K562 (cell line): ENCODE results near the gene TOR3A. TPM values are rescaled to one million over a fixed set of nuclear protein-coding genes. Genes with fewer than 3 reads are reported as not detected.

Experiments used
- ADNP ChIP-seq: fragments of 200-800 bp; sonication (Bioruptor generic); IDR thresholded peaks from 2 replicates; pipeline ENCODE4 v1.6.1; 2016; ENCODE audit warnings: missing genetic modification characterization, missing compliant biosample characterization
- CCAR2 ChIP-seq: fragments of 200-400 bp; formaldehyde crosslinking; IDR thresholded peaks from 2 replicates; pipeline ENCODE4 v1.6.1; 2017; ENCODE audit warnings: mild to moderate bottlenecking, low read depth, low read length
- ELF4 ChIP-seq: fragments of 450-650 bp; formaldehyde crosslinking; IDR thresholded peaks from 2 replicates; pipeline ENCODE4 v1.4.0; 2022; ENCODE audit warnings: missing genetic modification characterization
- HEY1 ChIP-seq: fragments of 250-450 bp; sonication (Bioruptor Pico); IDR thresholded peaks from 2 replicates; pipeline ENCODE4 v1.5.0; 2020; ENCODE audit warnings: mild to moderate bottlenecking, moderate library complexity, borderline replicate concordance
- HLTF ChIP-seq: fragments of 450-650 bp; IDR thresholded peaks from 2 replicates; pipeline ENCODE4 v1.6.1; 2016
- MEF2A ChIP-seq: IDR thresholded peaks from 2 replicates; pipeline ENCODE4 v1.6.1; 2011; ENCODE audit warnings: low read depth, mild to moderate bottlenecking, low read length, moderate library complexity; ENCODE audit not compliant: control insufficient read depth
- NFYB ChIP-seq: IDR thresholded peaks from 2 replicates; pipeline ENCODE4 v1.6.1; 2011; ENCODE audit warnings: mild to moderate bottlenecking, moderate library complexity; ENCODE audit not compliant: insufficient read length; ENCODE audit errors: extremely low read depth
- PCBP2 ChIP-seq: fragments of 200-400 bp; formaldehyde crosslinking; IDR thresholded peaks from 2 replicates; pipeline ENCODE4 v1.6.1; 2018; ENCODE audit warnings: low read length, low read depth, mild to moderate bottlenecking, moderate library complexity; ENCODE audit not compliant: poor library complexity, severe bottlenecking
- PHF20 ChIP-seq: fragments of 450-650 bp; IDR thresholded peaks from 2 replicates; pipeline ENCODE4 v1.6.1; 2018; ENCODE audit not compliant: partially characterized antibody
- RAD21 ChIP-seq, 2 experiments: fragments of 250-450 bp in 1 of 2; fragments of 450-650 bp in 1 of 2; sonication (Bioruptor Pico) in 1 of 2; formaldehyde crosslinking in 1 of 2; IDR thresholded peaks in 1 of 2; conservative IDR thresholded peaks in 1 of 2; 2 replicates each; pipeline versions ENCODE4 v1.4.0 to v1.8.0; 2020 to 2022; ENCODE audit warnings: mild to moderate bottlenecking in 2 of 2, moderate library complexity in 1 of 2
- RCOR1 ChIP-seq, 2 experiments: IDR thresholded peaks; 2 replicates each; pipeline ENCODE4 v1.6.1; 2012; ENCODE audit warnings: low read depth in 2 of 2, low read length in 2 of 2, borderline replicate concordance in 1 of 2, improper control_type of control experiment in 1 of 2
- SMC3 ChIP-seq: conservative IDR thresholded peaks from 2 replicates; pipeline ENCODE4 v1.6.1; 2011; ENCODE audit warnings: low read depth, low read length, improper control_type of control experiment; ENCODE audit not compliant: insufficient read depth
- ZHX1 ChIP-seq: fragments of 150-350 bp; conservative IDR thresholded peaks from 2 replicates; pipeline ENCODE4 v1.6.1; 2014; ENCODE audit warnings: low read length
- ZNF143 ChIP-seq: sonication (generic); formaldehyde crosslinking; IDR thresholded peaks from 2 replicates; pipeline ENCODE4 v1.9.0; 2022; ENCODE audit warnings: mild to moderate bottlenecking, missing genetic modification reagents
- ZNF263 ChIP-seq: sonication (generic); formaldehyde crosslinking; IDR thresholded peaks from 2 replicates; pipeline ENCODE4 v1.8.0; 2022; ENCODE audit warnings: mild to moderate bottlenecking, missing genetic modification reagents, borderline replicate concordance
- ZNF282 ChIP-seq: sonication (generic); formaldehyde crosslinking; IDR thresholded peaks from 2 replicates; pipeline ENCODE4 v1.8.1; 2023; ENCODE audit warnings: missing genetic modification reagents
- ZNF3 ChIP-seq: fragments of 250-450 bp; sonication (Bioruptor Pico); IDR thresholded peaks from 2 replicates; pipeline ENCODE4 v1.5.0; 2021; ENCODE audit warnings: mild to moderate bottlenecking, moderate library complexity
- ZNF57 ChIP-seq: fragments of 450-650 bp; formaldehyde crosslinking; IDR thresholded peaks from 2 replicates; pipeline ENCODE4 v1.4.0; 2020; ENCODE audit warnings: mild to moderate bottlenecking, moderate library complexity
- polyA plus RNA-seq, 8 experiments: library from polyadenylated mRNA; depleted of rRNA in 4 of 8; stranded (reverse) in 5 of 8; unstranded in 3 of 8; fragments of >200 nt; fragmentation: Nextera tagmentation in 2 of 8; fragmentation: Illumina TruSeq in 1 of 8; extraction: Ambion mirVana in 2 of 8; extraction: Trizol in 1 of 8; gene quantifications; 2 replicates each; pipeline versions ENCODE4 v1.2.1 to v1.2.3, GENCODE V29; 2011 to 2014; ENCODE audit warnings: inconsistent platforms in 1 of 8, missing spikeins in 1 of 8
- total RNA-seq, 7 experiments: library from RNA; depleted of rRNA in 6 of 7; stranded (reverse); fragments of >200 nt in 6 of 7; fragmentation: Illumina TruSeq in 2 of 7; extraction: Trizol in 2 of 7; gene quantifications; 2 replicates each; pipeline versions ENCODE4 v1.2.1 to v1.2.3, GENCODE V29; 2011 to 2021; ENCODE audit warnings: low replicate concordance in 1 of 7
- TF ChIP-seq, protein P1 (sequence below): IDR thresholded peaks from 2 replicates; pipeline ENCODE4 v1.6.1; 2011; ENCODE audit not compliant: insufficient read length; ENCODE audit errors: extremely low read depth
- TF ChIP-seq, protein P2 (sequence below), 2 experiments: fragments of 450-650 bp in 1 of 2; IDR thresholded peaks; 2 replicates each; pipeline ENCODE4 v1.6.1; 2011 to 2017; ENCODE audit warnings: low read depth in 2 of 2, antibody characterized with exemption in 1 of 2, borderline replicate concordance in 1 of 2, low read length in 1 of 2, mild to moderate bottlenecking in 1 of 2, mixed read lengths in 1 of 2; ENCODE audit not compliant: control insufficient read depth in 1 of 2

Gene TOR3A
- total and polyA plus RNA-seq, 9 of the 15 experiments (the other 6 are each of a cell fraction or from before 2014, with no cell fraction given): 7.9 to 94.5 (median 39.7) TPM

GRCh38 chr1:179079113-179079761 lies 2.6 kb upstream of the TOR3A start (continued):
- TF ChIP-seq, protein P1, sequence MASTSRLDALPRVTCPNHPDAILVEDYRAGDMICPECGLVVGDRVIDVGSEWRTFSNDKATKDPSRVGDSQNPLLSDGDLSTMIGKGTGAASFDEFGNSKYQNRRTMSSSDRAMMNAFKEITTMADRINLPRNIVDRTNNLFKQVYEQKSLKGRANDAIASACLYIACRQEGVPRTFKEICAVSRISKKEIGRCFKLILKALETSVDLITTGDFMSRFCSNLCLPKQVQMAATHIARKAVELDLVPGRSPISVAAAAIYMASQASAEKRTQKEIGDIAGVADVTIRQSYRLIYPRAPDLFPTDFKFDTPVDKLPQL: no peak
- TF ChIP-seq ZNF143 (CRISPR knock-in tag) (no peak), HEY1 (CRISPR knock-in tag) (no peak), RAD21 (CRISPR knock-in tag; conservative IDR thresholded peaks at IDR 0.05 in 1 of 2, IDR thresholded peaks at IDR 0.05 in 1 of 2) (peak; percentile 76 to 84), ZHX1 (no peak), ZNF263 (CRISPR knock-in tag) (no peak), ELF4 (CRISPR knock-in tag) (no peak), MEF2A (no peak), ZNF3 (CRISPR knock-in tag) (no peak), ZNF282 (CRISPR knock-in tag) (no peak), ADNP (tag) (0 out of 2 replicates have a peak, but pooled peaks have one; percentile 35), PHF20 (no peak), NFYB (no peak), PCBP2 (no peak), SMC3 (peak; percentile 61), RCOR1 (IDR thresholded peaks at IDR 0.05; ENCODE audit: borderline replicate concordance in 1 of 2, low read depth in 2 of 2, low read length in 2 of 2) (no peak), HLTF (no peak), CCAR2 (no peak), ZNF57 (no peak)
- TF ChIP-seq, protein P2, sequence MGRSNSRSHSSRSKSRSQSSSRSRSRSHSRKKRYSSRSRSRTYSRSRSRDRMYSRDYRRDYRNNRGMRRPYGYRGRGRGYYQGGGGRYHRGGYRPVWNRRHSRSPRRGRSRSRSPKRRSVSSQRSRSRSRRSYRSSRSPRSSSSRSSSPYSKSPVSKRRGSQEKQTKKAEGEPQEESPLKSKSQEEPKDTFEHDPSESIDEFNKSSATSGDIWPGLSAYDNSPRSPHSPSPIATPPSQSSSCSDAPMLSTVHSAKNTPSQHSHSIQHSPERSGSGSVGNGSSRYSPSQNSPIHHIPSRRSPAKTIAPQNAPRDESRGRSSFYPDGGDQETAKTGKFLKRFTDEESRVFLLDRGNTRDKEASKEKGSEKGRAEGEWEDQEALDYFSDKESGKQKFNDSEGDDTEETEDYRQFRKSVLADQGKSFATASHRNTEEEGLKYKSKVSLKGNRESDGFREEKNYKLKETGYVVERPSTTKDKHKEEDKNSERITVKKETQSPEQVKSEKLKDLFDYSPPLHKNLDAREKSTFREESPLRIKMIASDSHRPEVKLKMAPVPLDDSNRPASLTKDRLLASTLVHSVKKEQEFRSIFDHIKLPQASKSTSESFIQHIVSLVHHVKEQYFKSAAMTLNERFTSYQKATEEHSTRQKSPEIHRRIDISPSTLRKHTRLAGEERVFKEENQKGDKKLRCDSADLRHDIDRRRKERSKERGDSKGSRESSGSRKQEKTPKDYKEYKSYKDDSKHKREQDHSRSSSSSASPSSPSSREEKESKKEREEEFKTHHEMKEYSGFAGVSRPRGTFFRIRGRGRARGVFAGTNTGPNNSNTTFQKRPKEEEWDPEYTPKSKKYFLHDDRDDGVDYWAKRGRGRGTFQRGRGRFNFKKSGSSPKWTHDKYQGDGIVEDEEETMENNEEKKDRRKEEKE (IDR thresholded peaks at IDR 0.05; ENCODE audit: borderline replicate concordance in 1 of 2, control insufficient read depth in 1 of 2, low read depth in 2 of 2, low read length in 1 of 2): no peak
